HepG2 (cell line): ENCODE measurements around the gene WDR35. TPM values are rescaled to one million over a fixed set of nuclear protein-coding genes. Genes with fewer than 3 reads are reported as not detected.

ENCODE experiments used
- ATAC-seq: fragments of 200-7000 bp; cut with Tn5 transposase; 3 replicates; pipeline ENCODE4 v1.9.1; 2020; ENCODE audit warnings: mild to moderate bottlenecking, moderate library complexity
- BruUV-seq: library from RNA; stranded (reverse); fragments of 400-500 nt; replicated peaks from 2 replicates; lab custom pipeline; 2021; lab: Mats Ljungman, UMichigan
- CTCF ChIA-PET: fragments of 300-600 bp; formaldehyde crosslinking; extraction: SDS; loops from one replicate; lab custom pipeline; 2021; ENCODE audit warnings: low total read pairs, inconsistent platforms, low intra/inter-chr PET ratio; lab: Yijun Ruan, JAX
- POLR2A ChIA-PET: fragments of 350-600 bp; sonication (Branson Sonifier 250); formaldehyde crosslinking; loops from one replicate; lab custom pipeline; 2020; ENCODE audit warnings: antibody characterized with exemption, inconsistent platforms; lab: Yijun Ruan, JAX
- DNase-seq: peaks from one replicate; pipeline ENCODE4 v3.0.0-alpha.2; 2015; ENCODE audit warnings: low spot score
- FAIRE-seq: peaks from 3 replicates; lab custom pipeline; 2011; peaks lifted over from hg19 to GRCh38; lab: Jason Lieb, UNC
- H2AFZ ChIP-seq: one replicate; pipeline ENCODE4 v1.6.1; 2011; ENCODE audit warnings: low read length, inconsistent platforms
- H3K27ac ChIP-seq: fragments of 300-600 bp; 3 replicates; pipeline ENCODE4 v1.8.0; 2011; ENCODE audit warnings: mixed run types, mild to moderate bottlenecking, mixed read lengths, low read length, inconsistent platforms; ENCODE audit not compliant: insufficient read depth; ENCODE audit errors: extremely low read length
- H3K27me3 ChIP-seq, 2 experiments: fragments of 200-600 bp in 1 of 2; 2 replicates in 1 of 2; 3 replicates in 1 of 2; pipeline versions ENCODE4 v1.6.0 to v1.8.0; 2011; ENCODE audit warnings: low read length in 2 of 2, mild to moderate bottlenecking in 2 of 2, moderate library complexity in 2 of 2, inconsistent platforms in 1 of 2; ENCODE audit not compliant: insufficient read depth in 2 of 2, control insufficient read depth in 1 of 2
- H3K36me3 ChIP-seq, 2 experiments: fragments of 200-600 bp in 1 of 2; replicated peaks in 1 of 2; 2 replicates in 1 of 2; 3 replicates in 1 of 2; pipeline versions ENCODE4 v1.5.1 to v1.8.0; 2011; ENCODE audit warnings: low read length in 2 of 2, inconsistent platforms in 1 of 2; ENCODE audit not compliant: insufficient read depth in 2 of 2, control insufficient read depth in 1 of 2
- H3K4me1 ChIP-seq: 2 replicates; pipeline ENCODE4 v1.5.1; 2012; ENCODE audit warnings: low read length, inconsistent platforms; ENCODE audit not compliant: insufficient read depth
- H3K4me2 ChIP-seq: 2 replicates; pipeline ENCODE4 v1.6.0; 2011; ENCODE audit warnings: low read depth, low read length, inconsistent platforms
- H3K4me3 ChIP-seq, 3 experiments: fragments of 200-600 bp in 1 of 3; sonication (generic), shearing (Covaris generic) in 1 of 3; replicated peaks in 1 of 3; 2 replicates each; pipeline ENCODE4 v1.5.1; 2011 to 2016; ENCODE audit warnings: low read length in 3 of 3, inconsistent platforms in 2 of 3, low read depth in 2 of 3, mild to moderate bottlenecking in 2 of 3, control low read depth in 1 of 3, mixed read lengths in 1 of 3; ENCODE audit not compliant: insufficient read depth in 1 of 3
- H3K79me2 ChIP-seq: one replicate; pipeline ENCODE4 v1.6.1; 2011; ENCODE audit warnings: low read length, inconsistent platforms; ENCODE audit not compliant: insufficient read depth
- H3K9ac ChIP-seq: 2 replicates; pipeline ENCODE4 v1.6.0; 2011; ENCODE audit warnings: mild to moderate bottlenecking, low read depth, low read length, inconsistent platforms; ENCODE audit not compliant: insufficient read depth
- H3K9me3 ChIP-seq: 2 replicates; pipeline ENCODE4 v1.5.1; 2012; ENCODE audit warnings: mild to moderate bottlenecking, low read length
- H4K20me1 ChIP-seq: 2 replicates; pipeline ENCODE4 v1.6.0; 2011; ENCODE audit warnings: inconsistent platforms, mild to moderate bottlenecking, low read length, moderate library complexity; ENCODE audit not compliant: insufficient read depth
- ARNT ChIP-seq: fragments of 450-650 bp; IDR thresholded peaks from 2 replicates; pipeline ENCODE4 v1.6.1; 2017
- CBX5 ChIP-seq: sonication (generic); formaldehyde crosslinking; IDR thresholded peaks from 2 replicates; pipeline ENCODE4 v1.4.0; 2020; ENCODE audit warnings: missing genetic modification reagents, borderline replicate concordance
- HNF4A ChIP-seq: sonication (generic); formaldehyde crosslinking; IDR thresholded peaks from 2 replicates; pipeline ENCODE4 v1.4.0; 2020; ENCODE audit warnings: missing genetic modification reagents
- MBD4 ChIP-seq: IDR thresholded peaks from 2 replicates; pipeline ENCODE4 v1.6.1; 2012; ENCODE audit warnings: low read length, inconsistent platforms, borderline replicate concordance
- MXD4 ChIP-seq: IDR thresholded peaks from 2 replicates; pipeline ENCODE4 v1.6.1; 2016; ENCODE audit warnings: mild to moderate bottlenecking, missing biosample characterization, missing genetic modification reagents
- POLR2AphosphoS5 ChIP-seq: IDR thresholded peaks from 2 replicates; pipeline ENCODE4 v1.6.1; 2012; ENCODE audit warnings: low read depth, low read length
- RXRA ChIP-seq: sonication (generic); formaldehyde crosslinking; IDR thresholded peaks from 2 replicates; pipeline ENCODE4 v1.5.1; 2020; ENCODE audit warnings: missing genetic modification reagents
- SIN3A ChIP-seq: IDR thresholded peaks from 2 replicates; pipeline ENCODE4 v1.6.1; 2011; ENCODE audit warnings: low read depth, mild to moderate bottlenecking, control low read depth, low read length, borderline replicate concordance
- THAP7 ChIP-seq: sonication (generic); formaldehyde crosslinking; IDR thresholded peaks from 2 replicates; pipeline ENCODE4 v1.8.1; 2023; ENCODE audit warnings: mild to moderate bottlenecking, missing genetic modification reagents
- YEATS2 ChIP-seq: sonication (generic); formaldehyde crosslinking; IDR thresholded peaks from 2 replicates; pipeline ENCODE4 v1.4.0; 2020; ENCODE audit warnings: missing genetic modification reagents, borderline replicate concordance
- ZBTB38 ChIP-seq: sonication (generic); formaldehyde crosslinking; IDR thresholded peaks from 2 replicates; pipeline ENCODE4 v1.5.1; 2020; ENCODE audit warnings: mild to moderate bottlenecking, missing genetic modification reagents
- ZC3H4 ChIP-seq: sonication (generic); formaldehyde crosslinking; IDR thresholded peaks from 2 replicates; pipeline ENCODE4 v1.4.0; 2020; ENCODE audit warnings: missing genetic modification reagents, borderline replicate concordance
- ZFY ChIP-seq: sonication (generic); formaldehyde crosslinking; IDR thresholded peaks from 2 replicates; pipeline ENCODE4 v1.4.0; 2020; ENCODE audit warnings: missing genetic modification reagents
- ZNF136 ChIP-seq: sonication (generic); formaldehyde crosslinking; IDR thresholded peaks from 2 replicates; pipeline ENCODE4 v1.8.1; 2022; ENCODE audit warnings: low read depth, mild to moderate bottlenecking, moderate library complexity, missing genetic modification reagents
- ZNF333 ChIP-seq: sonication (generic); formaldehyde crosslinking; IDR thresholded peaks from 2 replicates; pipeline ENCODE4 v1.4.0; 2020; ENCODE audit warnings: mild to moderate bottlenecking, missing genetic modification reagents, borderline replicate concordance
- ZNF547 ChIP-seq: sonication (generic); formaldehyde crosslinking; IDR thresholded peaks from 2 replicates; pipeline ENCODE4 v1.5.1; 2020; ENCODE audit warnings: mild to moderate bottlenecking, missing genetic modification reagents
- ZNF572 ChIP-seq: sonication (generic); formaldehyde crosslinking; IDR thresholded peaks from 2 replicates; pipeline ENCODE4 v1.5.1; 2020; ENCODE audit warnings: mild to moderate bottlenecking, missing genetic modification reagents
- ZNF598 ChIP-seq: sonication (generic); formaldehyde crosslinking; IDR thresholded peaks from 2 replicates; pipeline ENCODE4 v1.5.1; 2020; ENCODE audit warnings: mild to moderate bottlenecking, missing genetic modification reagents, borderline replicate concordance
- ZNF605 ChIP-seq: sonication (generic); formaldehyde crosslinking; IDR thresholded peaks from 2 replicates; pipeline ENCODE4 v1.8.0; 2022; ENCODE audit warnings: mild to moderate bottlenecking, missing genetic modification reagents
- ZNF800 ChIP-seq: sonication (generic); formaldehyde crosslinking; IDR thresholded peaks from 2 replicates; pipeline ENCODE4 v1.4.0; 2020; ENCODE audit warnings: missing genetic modification reagents
- ZSCAN31 ChIP-seq: sonication (generic); formaldehyde crosslinking; IDR thresholded peaks from 2 replicates; pipeline ENCODE4 v1.5.0; 2020; ENCODE audit warnings: low read depth, mild to moderate bottlenecking, missing genetic modification reagents
- WGBS: methylation state at CpG from one replicate; pipeline ENCODE4 v1.1.6; 2017; ENCODE audit warnings: low lambda C conversion rate; 5-methylcytosine and 5-hydroxymethylcytosine counted together
- in situ Hi-C: cut with HindIII; loops from 2 replicates; pipeline ENCODE4 v1.10.0; 2017; ENCODE audit warnings: low pct_unique_long_range_greater_than_20kb; ENCODE audit not compliant: extremely low pct_ligation_motif_present
- intact Hi-C: fragments of 100-400 bp; cut with micrococcal nuclease; formaldehyde crosslinking; loops from one replicate; pipeline ENCODE4 v1.10.0; 2022; ENCODE audit not compliant: unreplicated experiment
- polyA plus RNA-seq, 8 experiments: library from polyadenylated mRNA; depleted of rRNA in 3 of 8; stranded (reverse) in 7 of 8; unstranded in 1 of 8; fragments of >200 nt; fragmentation: Illumina TruSeq in 4 of 8; extraction: Trizol in 4 of 8; gene quantifications; 2 replicates each; pipeline versions ENCODE4 v1.2.1 to v1.2.3, GENCODE V29; 2011 to 2016; ENCODE audit warnings: low read depth in 4 of 8, missing spikeins in 1 of 8, mixed read lengths in 1 of 8; ENCODE audit not compliant: insufficient read depth in 1 of 8
- total RNA-seq, 5 experiments: library from RNA; depleted of rRNA; stranded (reverse); fragments of >200 nt; fragmentation: Illumina TruSeq; extraction: Trizol; gene quantifications; 2 replicates each; pipeline ENCODE4 v1.2.3, GENCODE V29; 2016; ENCODE audit warnings: low read depth in 1 of 5
- TF ChIP-seq, protein P1 (sequence below): sonication (generic); formaldehyde crosslinking; IDR thresholded peaks from 2 replicates; pipeline ENCODE4 v1.4.0; 2020; ENCODE audit warnings: mild to moderate bottlenecking, low read depth, missing genetic modification reagents

WDR35 gene
- total and polyA plus RNA-seq, 2 of the 13 experiments (the other 11 are each of a cell fraction or from before 2014, with no cell fraction given), result 11.1 to 19.6 TPM

GRCh38 chr2:20012032-20012281, 22.1 kb upstream of the WDR35 start:
- peak overlapping the region; percentile 51 for H2AFZ ChIP-seq
- DNase-seq (no peak), FAIRE-seq (no peak), ATAC-seq (peak; percentile 44)
- ChIA-PET POLR2A (interaction anchor here (0.8 to 8.9 kb wide), 4 partner anchors 22 to 111 kb away, joined by 3 to 109 read pairs (median 6); partner anchors contain the start of genes LAPTM4A, TTC32 and WDR35), CTCF (interaction anchor here (1.4 kb wide), 1 partner anchor 56 kb away, joined by 3 read pairs; no protein-coding TSS in a partner anchor)
- no peaks in the 10 kb centered on the region for H3K36me3 ChIP-seq
- H3K79me2 ChIP-seq, result peaks cover 27% of the 10 kb centered on the region
- WGBS, result 23% methylated on average over 4 of the region's 4 CpGs
- H3K4me2 ChIP-seq, result peak overlapping the region; percentile 95
- H3K9ac ChIP-seq, result peak overlapping the region; percentile 83
- peak overlapping the region; percentile 72 for H3K27ac ChIP-seq
- in situ Hi-C loops, result loop anchor here (5.0 kb wide), 1 partner anchor 80 kb away; no protein-coding TSS in a partner anchor
- H3K4me1 ChIP-seq, result peaks cover 90% of the 10 kb centered on the region
- no peaks in the 10 kb centered on the region for H3K9me3 ChIP-seq
- no peaks in the 10 kb centered on the region for H4K20me1 ChIP-seq
- H3K4me3 ChIP-seq, result peak overlapping the region; percentile 71 to 89 (median 71)
- H3K27me3 ChIP-seq, result no peaks in the 10 kb centered on the region; a peak in 1 of 5 replicates
- BruUV-seq, result no TSS peak
- intact Hi-C loops, result no loop called here
- TF ChIP-seq YEATS2 (peak; percentile 32; the same call in 1 of the 2 replicates), ZSCAN31 (CRISPR knock-in tag) (no peak), ZNF547 (peak; percentile 71; the same call in 1 of the 2 replicates), ZNF598 (CRISPR knock-in tag) (peak; percentile 64; the same call in 1 of the 2 replicates), ZNF333 (CRISPR knock-in tag) (0 out of 2 replicates have a peak, but pooled peaks have one; percentile 3), SIN3A (no peak), ARNT (no peak), ZNF605 (CRISPR knock-in tag) (0 out of 2 replicates have a peak, but pooled peaks have one; percentile 13), ZFY (no peak), POLR2AphosphoS5 (no peak), THAP7 (CRISPR knock-in tag) (0 out of 2 replicates have a peak, but pooled peaks have one; percentile 0), HNF4A (CRISPR knock-in tag) (0 out of 2 replicates have a peak, but pooled peaks have one; percentile 4), CBX5 (0 out of 2 replicates have a peak, but pooled peaks have one; percentile 32), ZNF136 (CRISPR knock-in tag) (peak; percentile 50; the same call in 1 of the 2 replicates), ZNF572 (CRISPR knock-in tag) (no peak), ZNF800 (no peak), ZBTB38 (peak; percentile 94), MBD4 (no peak), ZC3H4 (CRISPR knock-in tag) (peak; percentile 22; the same call in 1 of the 2 replicates), MXD4 (CRISPR knock-in tag) (no peak), RXRA (CRISPR knock-in tag) (peak; percentile 51; the same call in 1 of the 2 replicates)
- TF ChIP-seq, protein P1, sequence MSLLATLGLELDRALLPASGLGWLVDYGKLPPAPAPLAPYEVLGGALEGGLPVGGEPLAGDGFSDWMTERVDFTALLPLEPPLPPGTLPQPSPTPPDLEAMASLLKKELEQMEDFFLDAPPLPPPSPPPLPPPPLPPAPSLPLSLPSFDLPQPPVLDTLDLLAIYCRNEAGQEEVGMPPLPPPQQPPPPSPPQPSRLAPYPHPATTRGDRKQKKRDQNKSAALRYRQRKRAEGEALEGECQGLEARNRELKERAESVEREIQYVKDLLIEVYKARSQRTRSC (CRISPR knock-in tag), result no peak
